NCI-H1105 (cell line): ENCODE results near the gene B9D1.

Source experiments
- DNase-seq: peaks from one replicate; lab custom pipeline; 2025; lab: John Stamatoyannopoulos, UW

The B9D1 gene

DNA sequence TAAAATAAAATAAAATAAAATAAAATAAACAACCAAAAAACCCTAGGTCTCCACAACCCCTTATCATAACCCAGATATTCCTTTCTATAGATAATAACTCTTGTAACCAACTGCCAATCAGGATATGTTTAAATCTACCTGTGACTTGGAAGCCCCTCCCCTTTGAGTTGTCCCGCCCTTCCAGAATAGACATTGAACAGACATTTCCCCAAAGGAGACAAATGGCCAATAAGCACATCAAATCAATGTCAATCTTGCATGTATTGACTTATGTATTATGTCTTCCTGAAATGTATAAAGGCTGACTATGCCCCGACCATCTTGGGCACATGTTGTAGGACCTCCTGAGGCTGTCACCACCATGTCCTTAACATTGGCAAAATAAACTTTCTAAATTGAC lies 14.3 kb upstream of the B9D1 start:
- DNase-seq: peak; percentile 56

DNA sequence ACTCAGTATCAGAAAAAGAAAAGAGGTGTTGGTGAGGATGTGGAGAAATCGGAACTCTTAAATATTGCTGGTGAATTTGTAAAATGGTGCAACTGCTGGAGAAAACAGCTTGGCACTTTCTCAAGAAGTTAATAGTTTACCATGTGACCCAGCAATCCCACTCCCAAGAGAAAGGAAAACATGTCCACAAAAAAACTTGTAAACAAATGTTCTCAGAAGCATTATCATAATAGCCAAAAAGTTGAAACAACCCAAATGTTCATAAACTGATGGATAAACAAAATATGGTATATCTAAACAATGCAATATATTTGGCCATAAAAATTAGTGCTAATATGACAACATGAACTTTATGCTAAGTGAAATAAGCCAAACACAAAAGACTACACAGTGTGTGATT lies 13.2 kb upstream of the B9D1 start:
- no peak for DNase-seq

DNA sequence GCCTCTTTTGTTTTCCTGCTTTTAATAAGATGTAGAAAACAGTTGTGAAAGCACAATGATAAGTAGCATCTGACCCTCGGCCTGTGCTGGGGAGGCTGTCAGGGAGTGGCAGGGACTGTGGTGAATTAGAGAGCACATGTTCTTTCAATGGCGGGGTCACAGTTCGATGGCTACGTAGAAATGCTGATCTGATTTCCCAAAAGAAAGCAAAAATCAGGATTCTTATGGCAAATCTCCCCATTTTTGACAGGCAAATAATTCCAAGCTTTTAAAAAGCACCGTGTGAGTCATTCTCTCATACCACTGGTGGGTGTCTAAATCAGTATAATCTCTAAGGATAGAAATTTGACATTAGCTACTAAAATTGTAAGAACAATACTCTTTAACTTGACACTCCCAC lies 11.6 kb upstream of the B9D1 start:
- DNase-seq: no peak

DNA sequence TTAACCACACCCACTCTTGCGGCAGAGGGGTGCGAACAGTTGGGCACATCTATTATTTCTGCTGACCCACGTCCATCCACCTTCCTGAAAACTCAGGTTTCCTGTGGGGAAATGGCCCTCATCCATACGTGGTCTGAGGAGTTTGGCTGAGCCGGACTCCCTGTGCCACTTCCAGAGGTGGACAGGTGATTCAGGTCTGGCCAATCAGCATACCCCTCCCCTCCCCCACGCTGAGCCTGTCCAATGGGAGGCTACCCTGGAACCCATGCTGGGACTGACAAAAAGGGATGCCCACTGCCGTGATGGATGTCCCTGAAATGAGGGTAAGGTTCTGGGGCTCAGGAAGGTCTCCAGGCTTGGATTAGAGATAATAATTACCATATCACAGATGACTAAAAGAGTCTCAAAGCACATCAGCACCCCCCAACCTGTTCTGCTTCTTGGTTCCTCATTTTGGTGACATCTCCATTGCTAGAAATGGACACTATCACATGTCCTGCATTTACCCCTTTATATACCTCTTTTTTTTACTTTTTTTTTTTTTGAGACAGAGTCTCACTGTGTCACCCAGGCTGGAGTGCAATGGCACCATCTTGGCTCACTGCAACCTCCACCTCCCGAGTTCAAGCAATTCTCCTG lies 10.5 kb upstream of the B9D1 start:
- no peak for DNase-seq

DNA sequence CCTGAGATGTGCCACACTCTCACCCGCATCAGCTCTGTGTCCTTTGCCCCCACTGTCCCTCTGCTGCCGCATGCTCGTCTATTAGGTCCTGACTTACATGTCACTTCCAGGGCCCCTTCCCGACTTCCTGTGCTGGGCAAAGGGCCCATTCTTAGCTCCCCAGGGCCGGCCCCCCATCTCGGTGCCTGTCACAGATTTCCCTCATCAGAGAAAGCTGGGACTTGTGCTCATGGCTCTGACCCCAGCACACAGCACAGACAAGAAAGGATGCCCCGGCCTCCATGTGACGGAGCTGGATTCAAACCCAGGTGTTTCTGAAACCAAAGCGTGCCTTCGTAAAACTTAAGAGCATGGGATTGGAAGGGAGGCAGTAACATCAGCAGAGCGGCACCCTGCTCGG lies 9.9 kb upstream of the B9D1 start:
- DNase-seq: no peak

DNA sequence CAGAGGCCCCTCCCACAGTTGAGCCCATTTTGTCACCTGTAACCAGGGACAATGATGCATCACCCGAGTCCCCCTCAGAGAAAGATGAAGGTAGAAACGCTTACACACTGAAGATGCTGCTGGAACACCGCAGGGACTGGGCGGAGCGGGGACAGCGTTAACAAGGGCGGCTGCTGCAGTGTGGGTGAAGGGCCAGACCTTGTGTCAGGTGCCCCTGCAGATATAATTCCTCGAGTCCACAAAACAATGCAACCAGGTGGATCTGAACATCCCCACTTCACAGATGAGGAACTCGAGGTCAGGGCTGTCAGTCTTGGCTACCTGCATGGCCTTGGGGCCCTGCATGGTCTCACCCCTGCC lies 9.5 kb upstream of the B9D1 start:
- no peak for DNase-seq

DNA sequence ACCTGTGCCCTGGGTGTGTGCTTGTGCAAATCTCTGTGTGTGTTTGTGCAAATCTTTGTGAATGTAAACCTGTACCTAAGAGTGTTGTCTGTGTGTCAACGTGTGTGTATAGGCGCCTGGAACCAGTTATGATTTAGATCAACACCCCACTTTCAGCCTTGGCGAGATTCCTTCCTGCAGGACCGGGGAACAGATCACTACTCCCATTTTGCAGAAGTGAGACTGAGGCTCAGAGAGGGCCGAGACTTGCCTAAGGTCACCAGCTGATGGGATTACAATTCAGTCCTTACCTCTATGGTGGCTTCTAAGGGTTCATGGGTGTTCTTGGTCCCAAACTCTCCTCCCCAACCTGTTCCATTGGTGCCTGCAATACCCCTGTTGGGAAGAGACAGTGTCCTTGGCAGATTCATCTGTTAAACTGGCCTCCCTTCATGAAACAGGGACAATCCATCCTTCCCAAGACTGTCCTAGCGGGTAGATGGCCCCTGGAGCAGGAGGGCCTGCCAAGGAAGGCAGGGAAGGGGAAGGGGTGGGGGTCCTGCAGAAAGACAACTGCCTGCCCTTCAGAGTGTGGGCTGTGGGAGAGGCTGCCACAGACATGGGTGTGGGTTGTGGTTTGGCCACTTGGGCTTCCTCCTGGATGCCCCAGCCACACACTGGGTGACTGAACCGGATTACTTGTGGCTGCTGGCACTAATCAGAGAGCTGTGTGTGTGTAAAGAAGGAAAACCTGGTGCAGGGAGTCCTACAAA lies 8.9 kb upstream of the B9D1 start:
- DNase-seq: no peak

DNA sequence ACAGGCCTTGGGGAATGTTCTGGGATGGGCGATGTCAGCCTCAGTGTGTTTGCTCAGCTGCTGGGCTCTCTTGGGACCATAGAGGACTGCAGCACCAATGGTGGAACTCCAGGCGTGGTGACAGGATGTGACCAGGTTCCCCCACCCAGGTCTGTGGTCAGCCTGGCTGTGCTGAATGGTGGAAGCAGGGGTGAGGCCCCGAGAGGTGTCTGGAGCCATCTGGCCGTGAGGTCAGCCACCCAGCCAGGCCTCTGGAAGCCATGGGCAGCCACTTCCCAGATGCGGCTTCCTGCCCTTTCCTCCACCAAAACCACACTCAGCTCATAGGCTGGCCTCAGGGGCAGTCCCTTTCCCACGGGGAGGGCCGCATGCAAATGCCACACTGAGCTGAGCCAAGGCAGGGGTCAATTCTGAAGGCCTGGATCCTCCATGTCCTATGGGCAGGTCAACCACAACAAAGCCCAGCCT lies 8.0 kb upstream of the B9D1 start:
- DNase-seq: no peak

DNA sequence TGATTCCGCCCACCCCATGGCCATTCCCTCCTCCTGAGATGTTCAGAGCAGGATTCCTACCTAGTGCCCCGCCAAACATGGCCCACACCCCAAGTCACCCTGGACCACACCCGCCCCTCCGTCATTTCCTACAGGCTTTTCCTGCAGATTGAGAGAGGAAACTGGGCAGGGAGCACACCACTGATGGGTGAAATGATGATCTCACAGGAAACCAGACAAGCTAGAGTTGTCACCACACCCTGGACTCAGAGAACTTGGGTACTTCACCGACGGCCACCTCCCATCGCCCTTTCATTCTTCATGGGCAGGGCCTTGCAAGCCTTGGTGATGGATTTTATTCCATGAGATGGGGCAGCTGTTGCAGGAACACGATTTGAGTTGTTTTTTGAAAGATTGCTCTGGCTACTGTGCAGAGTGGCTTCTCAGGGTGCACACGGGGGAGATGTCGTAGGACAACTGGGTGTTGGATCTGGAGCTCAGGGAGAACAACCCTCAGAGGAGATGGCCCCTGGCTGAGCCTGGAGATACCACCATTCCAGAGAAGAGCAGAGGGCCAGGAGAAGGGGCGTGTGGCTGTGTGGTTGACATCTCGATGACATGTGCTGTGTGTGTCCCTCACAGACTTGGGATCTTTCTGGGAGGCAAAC lies 7.4 kb upstream of the B9D1 start:
- no peak for DNase-seq

DNA sequence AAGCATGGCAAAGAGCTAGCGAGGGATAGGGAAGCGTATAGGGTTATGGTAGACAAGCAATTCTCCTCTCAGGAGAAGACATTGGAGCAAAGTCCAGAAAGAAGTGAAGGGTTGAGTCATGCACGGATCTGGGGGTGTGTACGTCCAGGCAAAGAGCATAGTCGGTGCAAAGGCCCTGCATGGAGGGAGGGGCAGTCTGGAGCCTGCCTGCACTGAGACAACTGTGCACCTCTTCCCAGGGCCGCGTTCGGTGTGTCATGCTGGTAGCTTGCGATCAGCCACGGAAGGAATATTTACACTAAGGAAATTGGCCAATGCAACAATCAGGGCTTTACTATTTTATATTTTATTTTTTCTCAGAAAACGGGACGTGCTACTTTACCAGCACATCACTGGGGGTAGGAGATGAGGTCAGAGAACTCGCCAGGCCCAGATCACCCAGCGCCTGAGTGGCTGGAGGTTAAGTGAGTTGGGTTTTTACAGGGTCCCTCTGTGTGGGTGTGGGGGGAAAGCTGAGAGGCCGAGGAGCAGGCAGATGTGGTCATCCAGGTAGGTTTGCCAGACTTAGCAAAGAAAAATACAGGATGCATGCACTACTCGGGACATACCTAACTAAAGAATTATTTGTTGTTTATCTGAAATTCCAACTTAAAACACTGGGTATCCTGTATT lies 6.7 kb upstream of the B9D1 start:
- DNase-seq: no peak

DNA sequence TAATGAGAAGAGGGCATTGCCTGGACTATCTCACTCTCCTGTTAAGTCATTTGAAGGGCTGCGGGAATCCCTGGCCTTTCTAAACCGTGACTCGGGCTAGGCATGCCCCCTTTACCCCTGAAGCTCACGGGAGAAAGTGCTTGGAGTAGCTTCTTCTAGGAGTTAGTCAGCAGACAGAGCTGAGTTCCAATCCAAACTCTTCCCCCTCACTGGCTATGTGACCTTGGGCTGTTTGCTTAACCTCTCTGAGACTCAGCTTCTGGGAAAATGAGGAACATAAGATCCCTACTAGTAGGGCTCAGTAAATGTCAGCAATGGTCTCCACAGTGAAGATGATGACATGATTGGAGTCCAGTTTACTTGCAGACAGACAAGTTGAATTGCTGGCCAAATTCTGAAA lies 5.7 kb upstream of the B9D1 start:
- no peak for DNase-seq

DNA sequence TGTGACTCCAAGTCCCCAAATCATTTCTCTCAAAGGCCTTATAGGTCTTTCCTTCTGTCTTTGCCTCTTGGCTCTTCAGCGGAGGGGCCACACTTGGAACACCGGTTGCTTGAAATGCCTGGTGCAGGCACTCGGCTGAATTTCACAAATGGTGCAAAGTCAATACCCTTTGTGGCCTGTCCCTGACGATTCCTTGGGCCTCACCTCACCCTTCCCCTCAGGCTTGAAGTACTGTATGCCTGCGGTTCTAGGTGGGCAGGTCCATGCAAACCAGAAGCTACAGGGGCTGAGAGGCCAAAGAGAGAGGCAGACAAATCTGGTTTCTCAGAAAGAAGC lies 4.1 kb upstream of the B9D1 start:
- no peak for DNase-seq

DNA sequence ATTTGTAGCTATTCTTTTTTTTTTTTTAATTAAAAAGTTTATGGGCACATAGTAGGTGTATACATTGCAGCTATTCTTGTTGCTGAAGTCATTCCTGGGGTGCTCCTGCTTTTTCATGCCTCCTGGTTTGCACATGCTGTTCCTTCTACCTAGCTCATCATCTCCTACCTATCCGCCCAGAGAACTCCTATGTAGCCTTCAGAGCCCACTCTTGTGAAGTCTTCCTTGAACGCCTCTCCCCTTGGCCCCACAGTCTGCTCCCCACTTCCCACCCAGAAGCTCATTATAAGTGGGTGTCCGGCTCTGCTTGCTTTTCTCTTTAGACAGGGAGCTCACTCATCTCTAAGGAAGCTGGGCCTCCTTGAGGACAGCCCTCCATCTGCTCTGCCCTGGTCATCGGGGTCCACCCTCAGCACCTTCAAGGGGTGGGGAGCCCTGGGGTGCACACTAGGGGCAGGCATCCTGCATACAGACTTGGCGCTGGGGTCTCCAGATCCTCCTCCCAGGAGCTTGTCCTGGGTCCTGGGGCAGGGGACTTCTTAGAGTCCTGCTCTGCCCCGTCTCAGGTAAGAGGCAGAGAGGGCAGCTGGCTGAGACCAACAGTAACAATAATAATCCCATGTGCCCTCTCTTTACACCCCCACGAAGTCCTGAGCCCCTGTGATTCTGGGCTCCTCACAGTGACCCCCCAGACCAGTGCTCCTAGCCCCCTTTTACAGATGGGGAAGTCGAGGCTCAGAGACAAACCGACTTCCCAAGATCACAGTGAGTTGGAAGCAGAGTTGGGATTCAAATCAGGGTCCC lies 3.5 kb upstream of the B9D1 start:
- no peak for DNase-seq

DNA sequence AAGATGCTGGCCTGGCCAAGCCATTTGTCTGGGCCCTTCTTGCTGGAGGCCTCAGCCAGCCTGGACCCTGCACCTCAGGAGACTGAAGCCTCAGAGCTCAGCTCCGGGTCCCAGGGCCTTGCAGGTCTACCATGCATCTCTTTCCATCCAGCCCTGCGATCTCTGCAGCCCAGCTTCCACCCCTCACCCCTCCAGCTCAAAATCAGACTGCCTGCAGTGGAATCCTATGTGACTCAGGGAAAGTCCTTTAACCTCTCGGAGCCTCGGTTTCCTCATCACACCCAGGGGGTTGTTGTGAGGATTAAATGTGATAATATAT lies 2.9 kb upstream of the B9D1 start:
- DNase-seq: no peak

DNA sequence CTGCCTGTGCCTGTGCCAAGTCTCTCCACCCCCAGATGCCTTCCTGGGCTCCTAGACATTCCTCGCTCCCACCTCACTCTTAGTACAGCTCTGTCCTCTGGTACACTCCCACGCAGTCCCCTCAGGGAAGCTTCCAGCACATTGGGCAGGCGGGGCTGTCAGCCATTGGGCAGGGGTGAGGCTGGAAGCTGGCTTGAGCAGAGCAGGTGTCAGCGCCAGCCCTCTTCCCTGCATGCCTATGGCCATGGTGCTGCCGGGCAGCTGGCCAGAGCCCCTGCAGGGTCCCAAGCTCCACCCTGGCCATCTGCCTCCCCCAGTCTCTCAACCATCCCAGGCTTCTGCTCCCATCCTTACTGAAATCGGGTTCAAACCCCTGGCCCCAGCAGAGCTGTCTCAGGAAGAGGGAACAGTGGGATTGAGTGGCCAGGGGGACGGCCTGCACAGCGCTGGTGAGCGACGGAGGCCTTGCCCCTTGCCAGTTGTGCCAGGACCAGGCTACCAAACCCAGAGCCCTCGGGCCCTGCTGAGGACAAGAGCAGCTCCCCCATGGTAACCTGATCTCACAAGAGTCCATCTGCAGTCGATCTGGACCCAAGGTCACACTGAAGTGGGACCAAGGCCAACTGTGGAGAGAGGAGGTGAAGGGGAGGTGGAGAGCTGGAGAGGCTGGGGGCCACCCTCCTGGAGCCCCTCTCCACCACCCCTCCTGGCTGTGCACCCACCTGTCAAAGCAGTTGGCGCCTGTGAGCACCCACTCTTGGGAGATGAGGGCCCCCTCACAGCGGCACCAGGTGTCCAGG lies 2.4 kb upstream of the B9D1 start:
- DNase-seq: no peak

DNA sequence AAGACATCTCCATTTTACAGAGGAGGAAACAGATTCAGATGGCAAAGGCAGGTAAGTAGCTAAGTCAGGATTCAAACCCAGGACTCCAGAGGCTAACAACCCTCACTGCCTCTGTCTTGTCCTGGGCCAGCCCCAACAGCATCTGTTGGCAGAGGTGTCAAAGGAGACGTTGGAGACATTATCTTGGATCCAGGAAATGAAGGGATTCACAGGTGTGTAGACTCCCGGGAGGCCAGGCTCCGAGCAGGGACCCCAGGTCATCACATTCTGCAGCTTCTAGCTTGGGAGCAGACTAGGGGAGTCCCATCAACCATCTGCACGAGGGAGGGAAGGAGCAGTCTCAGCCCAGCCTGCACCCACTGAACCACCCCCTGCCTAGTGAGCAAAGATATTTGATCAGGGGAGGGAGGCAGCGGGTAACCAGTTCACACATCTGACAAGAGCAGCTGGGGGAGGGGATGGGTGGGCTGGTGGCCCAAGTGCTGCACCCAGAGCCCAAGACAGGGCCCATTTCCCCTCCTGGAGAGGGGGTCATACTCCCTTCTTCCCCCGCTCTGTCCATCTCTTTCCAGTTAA lies 1.0 kb upstream of the B9D1 start:
- no peak for DNase-seq

DNA sequence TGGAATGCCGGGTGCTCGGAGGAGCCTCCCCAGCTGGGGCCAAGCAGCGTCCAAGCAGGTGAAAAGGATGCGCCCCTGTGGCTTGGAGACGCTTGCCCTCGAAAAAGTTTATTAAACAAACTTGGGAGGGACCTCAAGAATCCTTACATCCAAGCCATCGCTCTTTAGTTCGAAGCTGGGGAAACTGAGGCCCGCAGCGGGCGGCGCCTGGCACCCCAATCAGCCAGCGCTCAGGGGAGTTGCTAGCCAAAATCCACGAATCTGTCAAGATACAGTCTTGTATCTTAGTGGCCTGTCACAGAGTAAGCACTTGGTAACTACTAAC lies 553 bp upstream of the B9D1 start:
- no peak for DNase-seq

DNA sequence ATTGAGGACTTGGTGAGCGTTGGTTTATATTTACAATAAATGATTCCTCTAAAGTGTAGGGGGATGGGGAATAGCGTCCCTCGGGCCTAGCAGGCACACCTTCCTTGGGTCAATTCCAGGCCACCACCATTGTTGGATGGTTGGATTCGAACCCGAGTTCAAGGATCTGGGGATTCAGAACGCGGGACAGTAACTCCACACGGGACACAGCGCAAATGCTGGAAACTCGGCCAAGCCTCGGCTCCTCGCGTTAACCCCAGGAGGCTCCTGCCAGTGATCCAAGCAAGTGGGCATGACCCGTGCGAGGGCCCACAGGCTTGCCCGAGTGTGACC lies 613 bp downstream of the B9D1 start:
- DNase-seq: no peak

DNA sequence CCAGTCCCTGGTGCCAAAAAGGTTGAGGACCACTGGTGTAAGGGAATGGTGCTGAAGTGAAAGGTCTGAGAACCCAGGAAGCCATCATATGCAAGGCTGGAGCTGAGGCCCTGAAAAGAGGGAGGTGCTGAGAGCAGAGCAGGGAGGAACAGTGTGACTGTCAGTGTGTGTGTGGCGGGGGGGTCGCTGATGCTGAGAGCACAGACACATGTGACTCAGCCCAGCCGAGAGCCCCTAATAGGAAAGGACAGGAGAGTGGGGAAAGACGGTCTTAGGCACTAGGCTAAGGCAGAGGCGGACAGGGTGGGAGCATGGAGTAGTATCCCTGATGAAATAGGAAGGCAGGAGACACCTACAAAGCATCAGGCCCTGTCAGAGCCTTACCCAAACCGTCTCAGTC lies 1.2 kb downstream of the B9D1 start:
- no peak for DNase-seq

DNA sequence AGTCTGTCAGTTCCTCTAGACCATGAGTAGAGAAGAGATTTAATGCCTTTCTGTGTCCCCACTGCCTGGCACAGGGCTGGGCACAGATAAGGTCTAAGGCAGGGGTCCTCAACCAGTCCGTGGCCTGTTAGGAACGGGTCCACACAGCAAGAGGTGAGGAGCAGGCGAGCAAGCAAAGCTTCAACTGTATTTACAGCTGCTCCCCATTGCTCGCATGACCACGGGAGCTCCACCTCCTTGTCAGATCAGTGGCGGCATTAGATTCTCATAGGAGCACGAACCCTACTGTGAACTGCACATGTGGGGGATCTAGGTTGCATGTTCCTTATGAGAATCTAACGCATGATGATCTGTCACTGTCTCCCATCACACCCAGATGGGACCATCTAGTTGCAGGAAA lies 1.8 kb downstream of the B9D1 start:
- no peak for DNase-seq

DNA sequence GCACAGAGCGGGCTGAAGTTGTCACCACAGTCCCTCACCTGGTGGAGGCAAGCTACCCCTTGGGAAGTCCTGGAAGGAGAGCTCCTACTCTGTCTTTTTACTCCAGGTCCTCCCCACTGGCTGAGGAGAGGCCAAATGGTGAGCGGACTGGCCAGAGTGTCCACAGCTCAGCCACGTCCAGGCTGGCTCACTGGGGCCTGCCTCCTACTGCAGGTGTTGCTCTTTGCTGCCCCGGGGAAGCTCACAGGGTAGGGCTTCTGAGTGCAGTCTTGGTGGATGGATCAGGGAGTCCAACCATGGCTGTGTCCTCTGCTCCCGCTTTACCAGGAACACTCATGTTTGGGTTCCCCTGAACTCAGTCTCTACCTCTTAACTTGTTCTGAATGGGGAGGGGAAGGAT lies 2.7 kb downstream of the B9D1 start:
- DNase-seq: no peak

DNA sequence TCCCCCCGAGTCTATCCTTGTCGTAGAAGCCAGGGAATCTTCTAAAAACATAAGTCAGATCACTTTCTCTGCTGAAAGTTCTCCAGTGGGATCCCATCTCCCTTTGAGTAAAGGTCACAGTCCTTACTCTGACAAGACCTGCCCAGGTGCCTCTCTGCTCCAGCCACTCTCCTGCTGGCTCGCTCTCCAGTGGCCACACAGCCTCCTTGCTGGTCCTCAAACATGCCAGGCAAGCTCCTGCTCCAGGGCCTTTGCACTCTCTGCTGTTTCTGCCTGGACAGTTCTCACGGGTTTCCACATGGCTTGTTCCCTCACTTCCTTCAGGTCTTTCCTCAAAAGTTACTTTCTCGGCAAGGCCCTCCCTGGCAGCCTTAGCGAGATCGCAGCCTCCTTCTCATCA lies 3.4 kb downstream of the B9D1 start:
- DNase-seq: no peak
